GM20431 (cell line): ENCODE results near the gene KCNMB2.

Experiments used
- in situ Hi-C: fragments of 300-500 bp; cut with MseI, MboI; formaldehyde crosslinking; loops from one replicate; pipeline ENCODE4 v1.15.0; 2020; ENCODE audit warnings: low sequenced_read_pairs; ENCODE audit not compliant: unreplicated experiment

KCNMB2 gene

GRCh38 chr3:178629430-178630178 lies 93.4 kb downstream of the KCNMB2 start:
- in situ Hi-C loops, result no loop called here

GRCh38 chr3:178631950-178632349 lies 95.7 kb downstream of the KCNMB2 start:
- in situ Hi-C loops, result no loop called here

GRCh38 chr3:178634975-178635374 lies 98.7 kb downstream of the KCNMB2 start:
- in situ Hi-C loops, result no loop called here

GRCh38 chr3:178637802-178638201 lies 101.6 kb downstream of the KCNMB2 start:
- in situ Hi-C loops, result no loop called here

GRCh38 chr3:178645503-178645902 lies 109.3 kb downstream of the KCNMB2 start:
- in situ Hi-C loops, result no loop called here

GRCh38 chr3:178646186-178646862 lies 110.1 kb downstream of the KCNMB2 start:
- in situ Hi-C loops, result no loop called here

- in situ Hi-C loops, result no loop called here
Measured at GRCh38 chr3:178655488-178655887, 119.3 kb downstream of the KCNMB2 start.

- in situ Hi-C loops, result no loop called here
Measured at GRCh38 chr3:178658694-178659325, 122.6 kb downstream of the KCNMB2 start.

GRCh38 chr3:178663201-178663934 lies 127.1 kb downstream of the KCNMB2 start:
- in situ Hi-C loops, result no loop called here

GRCh38 chr3:178665747-178666146 lies 129.5 kb downstream of the KCNMB2 start:
- in situ Hi-C loops, result no loop called here

GRCh38 chr3:178669022-178669601 lies 132.9 kb downstream of the KCNMB2 start:
- in situ Hi-C loops, result no loop called here

- in situ Hi-C loops, result no loop called here
Measured at GRCh38 chr3:178669758-178670157, 133.5 kb downstream of the KCNMB2 start.

GRCh38 chr3:178671377-178671776 lies 135.1 kb downstream of the KCNMB2 start:
- in situ Hi-C loops, result no loop called here

GRCh38 chr3:178671791-178672190 lies 135.6 kb downstream of the KCNMB2 start:
- in situ Hi-C loops, result no loop called here

GRCh38 chr3:178672275-178672674 lies 136.0 kb downstream of the KCNMB2 start:
- in situ Hi-C loops, result no loop called here

- in situ Hi-C loops, result no loop called here
Measured at GRCh38 chr3:178673529-178673928, 137.3 kb downstream of the KCNMB2 start.

GRCh38 chr3:178676077-178676476 lies 139.8 kb downstream of the KCNMB2 start:
- in situ Hi-C loops, result no loop called here

GRCh38 chr3:178676942-178677790 lies 140.9 kb downstream of the KCNMB2 start:
- in situ Hi-C loops, result no loop called here

- in situ Hi-C loops, result no loop called here
Measured at GRCh38 chr3:178677961-178678360, 141.7 kb downstream of the KCNMB2 start.
